T-helper 17 cell (primary cell): ENCODE results near the gene GTF2H3. TPM values are rescaled to one million over a fixed set of nuclear protein-coding genes. Genes with fewer than 3 reads are reported as not detected.

Source experiments
- ATAC-seq: fragments of 150-1000 bp; cut with Tn5 transposase; 2 replicates; pipeline ENCODE4 v1.10.0; 2021; ENCODE audit warnings: mild to moderate bottlenecking, moderate library complexity
- DNase-seq, 3 donors: peaks; one replicate each; pipeline versions ENCODE4 v3.0.0 to v3.0.0-alpha.2; 2020 to 2021
- H3K9me3 ChIP-seq: one replicate; pipeline ENCODE4 v1.7.0; 2013; ENCODE audit warnings: low read length, mild to moderate bottlenecking; ENCODE audit not compliant: control insufficient read depth, poor library complexity, severe bottlenecking
- H3K27ac Mint-ChIP-seq: one replicate; pipeline ENCODE4 v1.8.0; 2022; ENCODE audit warnings: mild to moderate bottlenecking, moderate library complexity, mixed read lengths
- H3K27me3 Mint-ChIP-seq: one replicate; pipeline ENCODE4 v1.8.0; 2022; ENCODE audit warnings: mixed read lengths
- H3K36me3 Mint-ChIP-seq: one replicate; pipeline ENCODE4 v1.8.0; 2022; ENCODE audit warnings: low read depth, mixed read lengths
- H3K4me1 Mint-ChIP-seq: one replicate; pipeline ENCODE4 v1.8.0; 2022; ENCODE audit warnings: mild to moderate bottlenecking, mixed read lengths
- H3K4me3 Mint-ChIP-seq: one replicate; pipeline ENCODE4 v1.8.0; 2022; ENCODE audit warnings: mild to moderate bottlenecking, moderate library complexity, mixed read lengths
- total RNA-seq, 4 donors: library from RNA in 2 of 4; stranded (reverse) in 2 of 4; gene quantifications; one replicate each; pipeline ENCODE4 v1.2.3 and lab custom pipeline; 2022 to 2026

GTF2H3 gene
- total RNA-seq, 2 donors from 2014 or later, result 14.6 to 17.1 TPM

- Mint-ChIP-seq H3K36me3 (no peaks in the 10 kb centered on the region), H3K4me1 (no peaks in the 10 kb centered on the region), H3K27ac (no peak overlapping the region), H3K4me3 (no peak overlapping the region), H3K27me3 (no peaks in the 10 kb centered on the region)
- H3K9me3 ChIP-seq, result no peaks in the 10 kb centered on the region
- no peak for ATAC-seq
- DNase-seq, result no peak
These were observed 62.6 kb downstream of the GTF2H3 start for GRCh38 chr12:123696207-123696606.

GRCh38 chr12:123696646-123697045, 63.0 kb downstream of the GTF2H3 start:
- Mint-ChIP-seq H3K27ac (no peak overlapping the region), H3K4me1 (no peaks in the 10 kb centered on the region), H3K4me3 (no peak overlapping the region), H3K36me3 (no peaks in the 10 kb centered on the region), H3K27me3 (no peaks in the 10 kb centered on the region)
- no peaks in the 10 kb centered on the region for H3K9me3 ChIP-seq
- ATAC-seq, result no peak
- DNase-seq, result no peak

GRCh38 chr12:123705935-123706334, 72.3 kb downstream of the GTF2H3 start:
- Mint-ChIP-seq H3K27ac (no peak overlapping the region), H3K36me3 (no peaks in the 10 kb centered on the region), H3K4me3 (no peak overlapping the region), H3K4me1 (peaks cover 5% of the 10 kb centered on the region), H3K27me3 (no peaks in the 10 kb centered on the region)
- ATAC-seq (no peak), DNase-seq (no peak)
- H3K9me3 ChIP-seq, result no peaks in the 10 kb centered on the region

GRCh38 chr12:123707466-123707865, 73.8 kb downstream of the GTF2H3 start:
- Mint-ChIP-seq H3K4me1 (peaks cover 8% of the 10 kb centered on the region), H3K27me3 (no peaks in the 10 kb centered on the region), H3K36me3 (no peaks in the 10 kb centered on the region), H3K4me3 (no peak overlapping the region), H3K27ac (no peak overlapping the region)
- no peak for DNase-seq
- H3K9me3 ChIP-seq, result no peaks in the 10 kb centered on the region
- ATAC-seq, result no peak

Other genes starting within 250 kb of the GTF2H3 start
- gene KMT5A, start 249.7 kb upstream of the GTF2H3 start, total RNA-seq, result 10 to 100 TPM; 32.3 to 34.9 TPM
- 10 to 100 TPM in 1 of 2 donors, 1 to 10 TPM in 1; 9.6 to 11.8 TPM for gene RILPL2, start 197.1 kb upstream of the GTF2H3 start, total RNA-seq
- 10 to 100 TPM; 31.3 to 36.5 TPM for gene SNRNP35, start 175.7 kb upstream of the GTF2H3 start, total RNA-seq
- gene RILPL1, start 100.1 kb upstream of the GTF2H3 start, total RNA-seq, result 1 to 10 TPM; 3.4 TPM
- gene TMED2, start 49.3 kb upstream of the GTF2H3 start, total RNA-seq, result 100 to 1,000 TPM in 1 of 2 donors, 10 to 100 TPM in 1; 91.8 to 102 TPM
- 10 to 100 TPM; 22.7 to 26.0 TPM for gene DDX55, start 31.7 kb upstream of the GTF2H3 start, total RNA-seq
- 10 to 100 TPM; 43.0 to 45.6 TPM for gene EIF2B1, start 143 bp upstream of the GTF2H3 start, total RNA-seq
- gene TCTN2, start 37.3 kb downstream of the GTF2H3 start, total RNA-seq, result 1 to 10 TPM; 5.1 to 6.0 TPM
- 10 to 100 TPM; 34.9 to 38.3 TPM for gene ATP6V0A2, start 78.5 kb downstream of the GTF2H3 start, total RNA-seq
- under 1 TPM; 0.08 to 0.25 TPM for gene DNAH10, start 128.5 kb downstream of the GTF2H3 start, total RNA-seq